ENCODE results near the gene LENG1. TPM values are rescaled to one million over a fixed set of nuclear protein-coding genes. Genes with fewer than 3 reads are reported as not detected.

The LENG1 gene
- total and polyA plus RNA-seq, 9 of the 15 experiments (the other 6 are each of a cell fraction or from before 2014, with no cell fraction given): 0.30 to 10.5 (median 4.7) TPM

DNA sequence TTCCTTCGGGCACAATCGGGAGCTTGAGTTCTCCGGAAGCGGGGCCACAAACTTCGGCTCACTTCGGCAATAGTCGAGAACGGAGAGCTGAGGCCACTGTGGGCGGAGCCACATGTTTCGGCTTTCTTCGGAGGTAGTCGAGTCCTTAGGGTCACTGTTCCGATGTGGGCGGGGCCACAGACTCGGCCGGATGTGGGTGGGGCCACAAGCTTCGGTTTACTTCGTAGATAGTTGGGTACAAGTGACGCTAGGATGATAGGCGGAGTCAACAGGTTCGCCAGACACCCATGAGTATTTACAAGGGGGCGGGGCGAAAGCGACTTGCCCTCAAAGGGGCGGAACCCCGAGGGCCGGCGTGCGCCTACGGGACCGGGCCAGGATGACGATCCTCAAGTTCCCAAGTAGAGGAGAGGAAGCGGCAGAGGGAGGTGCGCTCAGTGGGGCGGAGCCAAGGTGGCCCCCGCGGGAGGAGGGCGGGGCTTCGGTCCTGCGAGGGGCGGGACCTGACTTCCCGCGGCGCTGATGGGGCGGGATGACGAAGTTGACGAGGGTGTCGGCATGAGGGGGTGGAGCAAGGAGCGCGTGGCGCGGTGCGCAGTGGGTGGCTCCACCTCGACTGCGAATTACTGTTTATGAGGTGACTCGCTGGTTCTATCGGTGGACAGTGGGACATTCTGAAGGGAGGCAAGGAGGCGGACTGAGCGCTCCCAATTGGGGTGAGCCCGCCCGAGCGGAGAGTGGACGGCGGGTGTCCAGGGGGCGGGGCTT lies 30.4 kb upstream of the LENG1 start (continued):
- TF ChIP-seq, protein P1, sequence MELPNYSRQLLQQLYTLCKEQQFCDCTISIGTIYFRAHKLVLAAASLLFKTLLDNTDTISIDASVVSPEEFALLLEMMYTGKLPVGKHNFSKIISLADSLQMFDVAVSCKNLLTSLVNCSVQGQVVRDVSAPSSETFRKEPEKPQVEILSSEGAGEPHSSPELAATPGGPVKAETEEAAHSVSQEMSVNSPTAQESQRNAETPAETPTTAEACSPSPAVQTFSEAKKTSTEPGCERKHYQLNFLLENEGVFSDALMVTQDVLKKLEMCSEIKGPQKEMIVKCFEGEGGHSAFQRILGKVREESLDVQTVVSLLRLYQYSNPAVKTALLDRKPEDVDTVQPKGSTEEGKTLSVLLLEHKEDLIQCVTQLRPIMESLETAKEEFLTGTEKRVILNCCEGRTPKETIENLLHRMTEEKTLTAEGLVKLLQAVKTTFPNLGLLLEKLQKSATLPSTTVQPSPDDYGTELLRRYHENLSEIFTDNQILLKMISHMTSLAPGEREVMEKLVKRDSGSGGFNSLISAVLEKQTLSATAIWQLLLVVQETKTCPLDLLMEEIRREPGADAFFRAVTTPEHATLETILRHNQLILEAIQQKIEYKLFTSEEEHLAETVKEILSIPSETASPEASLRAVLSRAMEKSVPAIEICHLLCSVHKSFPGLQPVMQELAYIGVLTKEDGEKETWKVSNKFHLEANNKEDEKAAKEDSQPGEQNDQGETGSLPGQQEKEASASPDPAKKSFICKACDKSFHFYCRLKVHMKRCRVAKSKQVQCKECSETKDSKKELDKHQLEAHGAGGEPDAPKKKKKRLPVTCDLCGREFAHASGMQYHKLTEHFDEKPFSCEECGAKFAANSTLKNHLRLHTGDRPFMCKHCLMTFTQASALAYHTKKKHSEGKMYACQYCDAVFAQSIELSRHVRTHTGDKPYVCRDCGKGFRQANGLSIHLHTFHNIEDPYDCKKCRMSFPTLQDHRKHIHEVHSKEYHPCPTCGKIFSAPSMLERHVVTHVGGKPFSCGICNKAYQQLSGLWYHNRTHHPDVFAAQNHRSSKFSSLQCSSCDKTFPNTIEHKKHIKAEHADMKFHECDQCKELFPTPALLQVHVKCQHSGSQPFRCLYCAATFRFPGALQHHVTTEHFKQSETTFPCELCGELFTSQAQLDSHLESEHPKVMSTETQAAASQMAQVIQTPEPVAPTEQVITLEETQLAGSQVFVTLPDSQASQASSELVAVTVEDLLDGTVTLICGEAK (IDR thresholded peaks at IDR 0.05): no peak; the same call in 1 of the 2 replicates
- TF ChIP-seq, protein P1 (CRISPR knock-in tag; IDR thresholded peaks at IDR 0.05): no peak
- TF ChIP-seq, protein P2, sequence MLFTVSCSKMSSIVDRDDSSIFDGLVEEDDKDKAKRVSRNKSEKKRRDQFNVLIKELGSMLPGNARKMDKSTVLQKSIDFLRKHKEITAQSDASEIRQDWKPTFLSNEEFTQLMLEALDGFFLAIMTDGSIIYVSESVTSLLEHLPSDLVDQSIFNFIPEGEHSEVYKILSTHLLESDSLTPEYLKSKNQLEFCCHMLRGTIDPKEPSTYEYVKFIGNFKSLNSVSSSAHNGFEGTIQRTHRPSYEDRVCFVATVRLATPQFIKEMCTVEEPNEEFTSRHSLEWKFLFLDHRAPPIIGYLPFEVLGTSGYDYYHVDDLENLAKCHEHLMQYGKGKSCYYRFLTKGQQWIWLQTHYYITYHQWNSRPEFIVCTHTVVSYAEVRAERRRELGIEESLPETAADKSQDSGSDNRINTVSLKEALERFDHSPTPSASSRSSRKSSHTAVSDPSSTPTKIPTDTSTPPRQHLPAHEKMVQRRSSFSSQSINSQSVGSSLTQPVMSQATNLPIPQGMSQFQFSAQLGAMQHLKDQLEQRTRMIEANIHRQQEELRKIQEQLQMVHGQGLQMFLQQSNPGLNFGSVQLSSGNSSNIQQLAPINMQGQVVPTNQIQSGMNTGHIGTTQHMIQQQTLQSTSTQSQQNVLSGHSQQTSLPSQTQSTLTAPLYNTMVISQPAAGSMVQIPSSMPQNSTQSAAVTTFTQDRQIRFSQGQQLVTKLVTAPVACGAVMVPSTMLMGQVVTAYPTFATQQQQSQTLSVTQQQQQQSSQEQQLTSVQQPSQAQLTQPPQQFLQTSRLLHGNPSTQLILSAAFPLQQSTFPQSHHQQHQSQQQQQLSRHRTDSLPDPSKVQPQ (CRISPR knock-in tag; IDR thresholded peaks at IDR 0.05; ENCODE audit: borderline replicate concordance): no peak
- TF ChIP-seq, protein P3, sequence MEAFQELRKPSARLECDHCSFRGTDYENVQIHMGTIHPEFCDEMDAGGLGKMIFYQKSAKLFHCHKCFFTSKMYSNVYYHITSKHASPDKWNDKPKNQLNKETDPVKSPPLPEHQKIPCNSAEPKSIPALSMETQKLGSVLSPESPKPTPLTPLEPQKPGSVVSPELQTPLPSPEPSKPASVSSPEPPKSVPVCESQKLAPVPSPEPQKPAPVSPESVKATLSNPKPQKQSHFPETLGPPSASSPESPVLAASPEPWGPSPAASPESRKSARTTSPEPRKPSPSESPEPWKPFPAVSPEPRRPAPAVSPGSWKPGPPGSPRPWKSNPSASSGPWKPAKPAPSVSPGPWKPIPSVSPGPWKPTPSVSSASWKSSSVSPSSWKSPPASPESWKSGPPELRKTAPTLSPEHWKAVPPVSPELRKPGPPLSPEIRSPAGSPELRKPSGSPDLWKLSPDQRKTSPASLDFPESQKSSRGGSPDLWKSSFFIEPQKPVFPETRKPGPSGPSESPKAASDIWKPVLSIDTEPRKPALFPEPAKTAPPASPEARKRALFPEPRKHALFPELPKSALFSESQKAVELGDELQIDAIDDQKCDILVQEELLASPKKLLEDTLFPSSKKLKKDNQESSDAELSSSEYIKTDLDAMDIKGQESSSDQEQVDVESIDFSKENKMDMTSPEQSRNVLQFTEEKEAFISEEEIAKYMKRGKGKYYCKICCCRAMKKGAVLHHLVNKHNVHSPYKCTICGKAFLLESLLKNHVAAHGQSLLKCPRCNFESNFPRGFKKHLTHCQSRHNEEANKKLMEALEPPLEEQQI (IDR thresholded peaks at IDR 0.05): no peak
- TF ChIP-seq ZNF766 (CRISPR knock-in tag; conservative IDR thresholded peaks at IDR 0.05) (no peak), FOS (IDR thresholded peaks at IDR 0.05; ENCODE audit: extremely low read depth, insufficient read length) (no peak), ZNF507 (tag; conservative IDR thresholded peaks at IDR 0.05) (no peak), RBFOX2 (IDR thresholded peaks at IDR 0.05; ENCODE audit: low read depth, low read length) (peak; percentile 84), CXXC5 (CRISPR knock-in tag; IDR thresholded peaks at IDR 0.05) (peak; percentile 88), ZNF316 (IDR thresholded peaks at IDR 0.05) (peak; percentile 49; the same call in 1 of the 2 replicates)
- TF ChIP-seq, protein P4, sequence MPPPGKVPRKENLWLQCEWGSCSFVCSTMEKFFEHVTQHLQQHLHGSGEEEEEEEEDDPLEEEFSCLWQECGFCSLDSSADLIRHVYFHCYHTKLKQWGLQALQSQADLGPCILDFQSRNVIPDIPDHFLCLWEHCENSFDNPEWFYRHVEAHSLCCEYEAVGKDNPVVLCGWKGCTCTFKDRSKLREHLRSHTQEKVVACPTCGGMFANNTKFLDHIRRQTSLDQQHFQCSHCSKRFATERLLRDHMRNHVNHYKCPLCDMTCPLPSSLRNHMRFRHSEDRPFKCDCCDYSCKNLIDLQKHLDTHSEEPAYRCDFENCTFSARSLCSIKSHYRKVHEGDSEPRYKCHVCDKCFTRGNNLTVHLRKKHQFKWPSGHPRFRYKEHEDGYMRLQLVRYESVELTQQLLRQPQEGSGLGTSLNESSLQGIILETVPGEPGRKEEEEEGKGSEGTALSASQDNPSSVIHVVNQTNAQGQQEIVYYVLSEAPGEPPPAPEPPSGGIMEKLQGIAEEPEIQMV (tag; conservative IDR thresholded peaks at IDR 0.05; ENCODE audit: low read depth): no peak

Data from K562 (cell line).